WERI-Rb-1 (cell line): ENCODE data around the gene ERCC3.
"Not testable (repeated sequence)": the region's sequence is repeated elsewhere in the genome, so short reads cannot be mapped to it uniquely, and the experiment has no call there.

Source experiments
- DNase-seq: peaks from one replicate; pipeline ENCODE4 v3.0.0-alpha.2; 2020
- H3K27ac ChIP-seq: fragments of 250-450 bp; sonication (Bioruptor Pico); 2 replicates; pipeline ENCODE4 v1.5.1; 2020; ENCODE audit warnings: mild to moderate bottlenecking, moderate library complexity
- H3K27me3 ChIP-seq: fragments of 250-450 bp; sonication (Bioruptor Pico); 2 replicates; pipeline ENCODE4 v1.5.1; 2021; ENCODE audit warnings: mild to moderate bottlenecking, low read depth, moderate library complexity; ENCODE audit not compliant: insufficient read depth, severe bottlenecking
- H3K36me3 ChIP-seq: fragments of 250-450 bp; sonication (Bioruptor Pico); 2 replicates; pipeline ENCODE4 v1.5.1; 2020; ENCODE audit warnings: mild to moderate bottlenecking, moderate library complexity
- H3K4me3 ChIP-seq: 2 replicates; pipeline ENCODE4 v1.5.1; 2011; ENCODE audit warnings: low read depth, mild to moderate bottlenecking, control low read depth, low read length
- H3K9me3 ChIP-seq: fragments of 250-450 bp; sonication (Bioruptor Pico); 2 replicates; pipeline ENCODE4 v1.5.1; 2021; ENCODE audit warnings: mild to moderate bottlenecking, moderate library complexity; ENCODE audit not compliant: severe bottlenecking
- TF ChIP-seq, protein P1 (sequence below): IDR thresholded peaks from 2 replicates; pipeline ENCODE4 v1.5.1; 2011; ENCODE audit warnings: low read depth, mild to moderate bottlenecking, control low read depth, inconsistent platforms, low read length

ERCC3 gene

DNA sequence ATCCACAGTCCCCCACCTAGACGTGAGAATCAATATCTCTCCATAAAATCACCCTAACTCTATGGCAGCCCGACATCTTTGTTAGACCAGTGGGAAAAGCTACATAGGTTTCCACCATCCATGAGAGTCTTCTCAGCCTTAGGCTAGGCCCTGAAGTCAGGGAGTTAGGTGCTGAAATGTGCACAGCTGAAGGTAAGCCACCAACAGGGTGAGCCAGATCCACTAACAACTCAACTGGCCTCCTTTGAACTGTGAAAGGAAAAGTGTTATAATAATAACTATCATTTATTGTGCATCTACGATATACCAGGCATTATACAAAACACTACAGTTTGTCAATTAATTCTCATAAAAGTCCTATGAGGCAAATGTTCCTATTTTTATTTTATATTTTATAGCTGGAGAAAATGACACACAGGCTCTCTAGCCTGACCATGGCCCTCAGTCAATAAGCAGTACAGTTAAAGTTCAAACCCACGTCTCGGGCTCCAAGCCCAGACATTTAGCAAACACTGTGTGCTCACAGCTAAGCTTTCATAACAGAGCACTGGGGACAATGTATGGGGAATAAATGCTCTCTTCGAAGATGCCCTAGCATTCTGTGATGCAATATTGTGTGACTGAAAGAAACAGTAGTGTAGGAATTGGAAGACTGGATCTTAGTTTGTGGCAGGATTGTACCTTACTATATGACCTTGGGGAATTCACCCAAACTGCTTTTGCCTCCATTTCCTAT is 62.6 kb downstream of the ERCC3 start:
- Histone ChIP-seq H3K27ac (no peak overlapping the region), H3K4me3 (no peak overlapping the region), H3K27me3 (no peaks in the 10 kb centered on the region), H3K9me3 (peaks cover 3% of the 10 kb centered on the region), H3K36me3 (no peaks in the 10 kb centered on the region)
- TF ChIP-seq, protein P1, sequence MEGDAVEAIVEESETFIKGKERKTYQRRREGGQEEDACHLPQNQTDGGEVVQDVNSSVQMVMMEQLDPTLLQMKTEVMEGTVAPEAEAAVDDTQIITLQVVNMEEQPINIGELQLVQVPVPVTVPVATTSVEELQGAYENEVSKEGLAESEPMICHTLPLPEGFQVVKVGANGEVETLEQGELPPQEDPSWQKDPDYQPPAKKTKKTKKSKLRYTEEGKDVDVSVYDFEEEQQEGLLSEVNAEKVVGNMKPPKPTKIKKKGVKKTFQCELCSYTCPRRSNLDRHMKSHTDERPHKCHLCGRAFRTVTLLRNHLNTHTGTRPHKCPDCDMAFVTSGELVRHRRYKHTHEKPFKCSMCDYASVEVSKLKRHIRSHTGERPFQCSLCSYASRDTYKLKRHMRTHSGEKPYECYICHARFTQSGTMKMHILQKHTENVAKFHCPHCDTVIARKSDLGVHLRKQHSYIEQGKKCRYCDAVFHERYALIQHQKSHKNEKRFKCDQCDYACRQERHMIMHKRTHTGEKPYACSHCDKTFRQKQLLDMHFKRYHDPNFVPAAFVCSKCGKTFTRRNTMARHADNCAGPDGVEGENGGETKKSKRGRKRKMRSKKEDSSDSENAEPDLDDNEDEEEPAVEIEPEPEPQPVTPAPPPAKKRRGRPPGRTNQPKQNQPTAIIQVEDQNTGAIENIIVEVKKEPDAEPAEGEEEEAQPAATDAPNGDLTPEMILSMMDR = no peak
- no peak for DNase-seq

DNA sequence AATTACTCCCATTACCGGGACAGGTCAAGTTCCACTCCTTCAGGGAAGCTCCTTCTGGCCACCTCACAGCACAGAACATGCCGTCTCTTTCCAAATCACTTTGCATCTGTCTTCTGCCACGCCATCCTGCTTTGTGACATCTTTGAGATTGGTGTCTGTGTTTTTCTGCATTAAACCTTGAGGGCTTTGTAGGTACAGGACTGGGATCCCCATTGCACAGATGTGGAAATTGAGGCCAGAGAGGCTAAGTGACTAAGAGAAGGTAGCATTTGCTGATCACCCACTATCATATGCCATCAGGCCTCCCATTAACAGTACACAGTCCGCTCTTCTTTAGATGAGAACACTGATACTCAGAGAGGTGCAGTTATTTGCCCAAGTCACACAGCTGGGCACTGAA is 64.4 kb downstream of the ERCC3 start:
- Histone ChIP-seq H3K4me3 (no peak overlapping the region), H3K36me3 (no peaks in the 10 kb centered on the region), H3K27me3 (no peaks in the 10 kb centered on the region), H3K27ac (no peak overlapping the region), H3K9me3 (peaks cover 3% of the 10 kb centered on the region)
- no peak for DNase-seq
- TF ChIP-seq, protein P1 = no peak

- no peak for DNase-seq
- Histone ChIP-seq H3K9me3 (peaks cover 3% of the 10 kb centered on the region), H3K27ac (no peak overlapping the region), H3K4me3 (no peak overlapping the region), H3K27me3 (no peaks in the 10 kb centered on the region), H3K36me3 (no peaks in the 10 kb centered on the region)
- TF ChIP-seq, protein P1 = no peak
Measured at GRCh38 chr2:127228102-127228501, 65.8 kb downstream of the ERCC3 start.

GRCh38 chr2:127227264-127227660 is 66.7 kb downstream of the ERCC3 start:
- DNase-seq, H3K27me3 ChIP-seq, H3K9me3 ChIP-seq, H3K4me3 ChIP-seq, H3K27ac ChIP-seq, H3K36me3 ChIP-seq: not testable (repeated sequence)

DNA sequence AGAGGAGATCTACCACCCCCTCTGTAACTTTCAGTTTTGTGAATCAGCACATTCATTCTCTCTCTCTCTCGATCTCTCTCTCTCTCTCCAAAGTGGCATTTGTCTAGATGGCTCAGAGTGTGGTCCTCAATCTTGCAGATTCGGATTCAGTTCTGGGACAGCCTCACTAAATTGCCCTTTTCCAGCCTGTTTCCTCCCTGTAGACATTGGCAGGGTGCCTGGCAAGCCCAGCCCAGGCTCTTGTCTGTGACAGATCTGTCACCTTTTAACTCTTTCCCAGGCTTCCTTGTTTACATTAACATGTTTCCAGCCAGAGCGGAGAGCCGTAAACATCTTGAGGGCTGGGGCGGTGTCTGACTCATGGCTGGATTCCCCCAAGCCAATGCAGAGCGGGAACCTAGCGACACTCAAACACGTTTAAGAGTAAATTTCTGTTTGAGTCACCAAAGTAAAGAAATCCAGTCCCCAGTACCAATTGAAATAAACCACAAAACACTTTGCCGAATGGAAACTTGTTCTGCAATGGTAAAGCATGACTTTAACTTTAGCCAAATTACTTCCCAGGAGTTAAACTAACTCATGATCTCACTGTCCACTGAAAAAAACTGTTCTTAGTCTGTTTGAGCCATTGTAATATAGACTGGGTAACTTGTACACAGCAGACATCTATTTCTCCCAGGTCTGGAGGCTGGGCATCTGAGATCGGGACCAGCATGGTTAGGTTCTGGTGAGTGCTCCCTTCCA is 67.3 kb downstream of the ERCC3 start:
- Histone ChIP-seq H3K27ac (no peak overlapping the region), H3K4me3 (no peak overlapping the region), H3K27me3 (no peaks in the 10 kb centered on the region), H3K9me3 (peaks cover 3% of the 10 kb centered on the region), H3K36me3 (no peaks in the 10 kb centered on the region)
- DNase-seq = no peak
- TF ChIP-seq, protein P1 = no peak

DNA sequence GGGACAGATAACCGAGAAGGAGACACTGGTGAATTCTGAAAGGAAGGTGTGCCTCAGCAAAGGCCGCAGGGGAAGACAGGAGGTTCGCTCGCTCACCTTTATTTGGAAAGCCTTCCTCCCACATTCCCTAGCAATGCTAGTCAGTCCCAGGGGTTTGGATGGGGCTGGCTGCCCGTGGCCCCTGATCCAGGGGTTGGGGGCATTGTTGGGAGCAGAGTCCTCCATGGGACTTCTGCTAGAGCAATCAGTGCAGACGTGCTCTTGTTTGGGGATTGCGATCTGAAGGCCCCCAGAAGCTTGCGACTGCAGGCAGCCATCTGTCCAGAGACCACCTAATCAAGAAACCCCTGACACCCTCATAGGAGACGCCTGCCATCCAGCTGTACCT is 67.8 kb downstream of the ERCC3 start:
- Histone ChIP-seq H3K36me3 (no peaks in the 10 kb centered on the region), H3K9me3 (peaks cover 3% of the 10 kb centered on the region), H3K27ac (no peak overlapping the region), H3K27me3 (no peaks in the 10 kb centered on the region), H3K4me3 (no peak overlapping the region)
- no peak for DNase-seq
- TF ChIP-seq, protein P1 = no peak
